NCI-H2171 treated with DMSO at 0.1 percent for 48 hours (cell line): ENCODE measurements around the gene HNRNPDL.
"Not testable (repeated sequence)": the region's sequence is repeated elsewhere in the genome, so short reads cannot be mapped to it uniquely, and the experiment has no call there.

Source experiments
- DNase-seq: peaks from one replicate; lab custom pipeline; 2025; lab: John Stamatoyannopoulos, UW

HNRNPDL gene

GRCh38 chr4:82386312-82386711 lies 44.0 kb downstream of the HNRNPDL start:
- DNase-seq = not testable (repeated sequence)

GRCh38 chr4:82382751-82383150 lies 47.5 kb downstream of the HNRNPDL start:
- DNase-seq = no peak

GRCh38 chr4:82381661-82382296 lies 48.5 kb downstream of the HNRNPDL start:
- DNase-seq = no peak

DNA sequence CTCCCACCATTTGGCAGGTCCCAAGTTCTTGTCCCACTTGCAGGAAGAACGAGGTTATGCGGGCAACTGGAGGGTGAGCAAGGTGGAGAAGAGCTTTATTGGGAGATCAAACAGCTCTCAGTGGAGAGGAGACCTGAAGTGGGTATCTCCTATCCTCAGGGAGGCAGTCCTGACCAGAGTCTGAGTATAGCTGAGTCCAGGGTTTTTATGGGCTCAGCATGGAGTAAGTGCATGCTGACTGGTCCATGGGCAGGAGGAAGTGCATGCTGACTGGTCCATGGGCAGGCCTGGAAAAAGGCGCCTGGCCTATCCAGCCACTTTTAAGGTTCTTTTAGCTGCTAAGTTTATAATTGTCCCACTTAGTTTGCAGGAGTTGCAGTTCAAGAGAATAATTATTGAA lies 49.0 kb downstream of the HNRNPDL start:
- DNase-seq = no peak

DNA sequence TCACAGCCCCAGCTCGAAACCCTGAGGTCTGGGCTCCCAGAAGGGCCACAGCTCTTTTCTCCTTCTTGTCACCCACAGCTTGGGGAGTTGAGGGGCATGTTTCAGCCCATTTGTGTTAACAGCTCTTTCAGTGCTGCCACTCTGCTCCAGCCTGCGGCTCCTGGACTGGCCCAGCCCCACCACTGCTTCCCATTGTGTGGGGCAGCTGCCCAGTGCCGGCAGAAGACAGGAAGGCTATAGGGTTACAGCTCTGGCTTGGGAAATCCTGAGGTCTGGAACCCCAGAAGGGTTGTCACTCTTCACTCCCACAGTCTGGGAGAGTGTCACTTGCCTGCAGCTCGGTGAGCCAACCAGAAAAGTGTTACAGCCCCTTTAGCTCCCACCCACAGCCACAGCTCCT lies 49.4 kb downstream of the HNRNPDL start:
- no peak for DNase-seq

DNA sequence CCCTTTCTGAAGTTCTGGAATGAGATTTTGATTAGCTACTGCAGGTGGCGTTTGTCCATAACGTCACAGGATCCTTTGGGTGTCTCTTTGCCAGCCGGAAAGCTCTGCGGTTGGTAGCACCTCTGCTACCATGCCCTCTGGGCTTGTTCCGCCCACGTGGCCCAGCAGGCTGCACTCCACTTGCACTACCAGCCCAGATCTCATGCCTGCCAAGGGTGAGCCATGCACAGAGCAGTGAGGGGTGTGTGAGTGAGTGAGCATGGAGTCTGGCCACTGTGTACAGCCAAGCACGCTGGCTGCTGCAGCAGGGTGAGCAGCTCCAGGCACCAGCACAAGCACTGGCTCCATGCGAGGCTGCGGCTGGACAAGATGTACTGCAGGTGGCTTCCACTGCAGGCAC lies 49.9 kb downstream of the HNRNPDL start:
- no peak for DNase-seq

DNA sequence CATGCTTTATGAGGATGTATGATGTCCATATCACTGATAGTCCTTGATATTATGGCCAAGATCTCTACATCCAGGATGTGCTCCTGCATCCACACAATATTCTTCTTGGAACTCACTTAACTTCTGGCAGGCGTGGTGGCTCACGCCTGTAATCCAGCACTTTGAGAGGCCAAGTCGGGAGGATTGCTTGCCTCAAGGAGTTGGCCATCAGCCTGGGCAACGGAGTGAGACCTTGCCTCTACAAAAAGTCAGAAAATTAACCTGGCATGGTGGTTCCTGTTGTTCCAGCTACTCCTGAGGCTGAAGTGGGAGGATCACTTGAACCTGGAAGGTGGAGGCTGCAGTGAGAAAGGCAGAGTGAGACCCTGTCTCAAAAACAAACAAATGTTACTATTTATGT lies 54.2 kb downstream of the HNRNPDL start:
- DNase-seq = no peak

DNA sequence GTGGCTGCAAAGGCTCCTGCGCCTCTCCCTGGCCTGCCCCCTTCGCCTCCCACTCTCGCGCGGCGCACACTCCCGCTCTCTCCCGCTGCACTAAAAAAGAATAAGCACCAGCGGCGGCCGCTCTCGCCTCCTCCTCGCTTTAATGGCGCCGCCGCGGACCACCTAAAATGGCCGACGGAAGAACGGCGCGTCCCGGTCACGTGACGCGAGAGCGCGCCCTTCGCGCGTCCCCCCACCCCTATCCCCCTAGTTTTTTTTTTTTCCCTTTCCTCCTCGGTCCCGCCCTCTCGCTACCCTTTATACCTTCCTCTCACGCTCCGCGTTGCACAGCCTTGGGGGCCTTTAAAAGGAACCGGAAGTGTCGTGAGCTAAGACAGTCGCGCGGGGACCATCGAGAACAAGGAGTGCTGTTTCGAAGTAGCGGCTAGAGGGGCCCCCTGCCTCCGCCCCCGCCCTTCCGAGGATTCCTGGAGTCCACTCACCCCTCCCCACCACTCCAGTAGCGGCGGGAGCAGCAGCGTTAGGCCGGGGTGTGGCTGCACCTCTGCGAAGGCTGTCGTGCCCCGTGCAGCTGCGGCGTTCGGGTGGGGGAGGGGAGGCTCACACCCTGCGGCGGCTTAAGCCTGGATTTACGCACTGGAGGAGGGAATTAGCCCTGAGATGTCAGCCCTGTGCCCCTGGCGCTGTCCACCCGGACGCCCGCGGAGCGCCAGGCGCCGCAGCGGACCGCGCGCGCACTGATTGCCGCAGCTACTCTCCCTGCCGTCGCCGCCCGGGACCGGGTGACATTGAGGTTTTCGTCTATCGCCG lies 56.2 kb downstream of the HNRNPDL start, which contains the start of gene HNRNPD:
TSS of gene HNRNPD (minus strand) at position 176 of the 810 bp plus-strand sequence. CDS start 313 bp downstream, outside the sequence.
- DNase-seq = peak; percentile 98

DNA sequence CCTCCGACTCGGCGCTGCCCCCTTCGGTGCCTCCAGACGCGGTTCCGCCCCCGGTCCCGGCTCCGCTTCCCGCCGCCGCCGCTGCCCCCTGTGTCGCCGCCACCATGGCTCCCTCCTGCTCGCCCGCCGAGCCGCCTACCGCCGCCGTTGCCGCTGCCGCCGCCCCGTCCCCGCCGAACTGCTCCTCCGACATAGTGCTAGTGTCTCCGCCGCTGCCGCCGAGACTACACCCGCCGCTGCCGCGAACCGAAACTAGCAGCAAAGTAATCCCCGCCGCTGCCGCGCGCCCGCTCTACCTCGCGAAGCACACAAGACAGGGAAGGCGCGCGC lies 56.8 kb downstream of the HNRNPDL start:
- DNase-seq = no peak
